ENCODE data around the gene MIB1. TPM values are rescaled to one million over a fixed set of nuclear protein-coding genes. Genes with fewer than 3 reads are reported as not detected.
A peak's percentile ranks its signal among the peaks of the same experiment; 100 is the strongest.

The MIB1 gene
- total RNA-seq, 2 donors from 2014 or later: 39.0 to 47.8 TPM

DNA sequence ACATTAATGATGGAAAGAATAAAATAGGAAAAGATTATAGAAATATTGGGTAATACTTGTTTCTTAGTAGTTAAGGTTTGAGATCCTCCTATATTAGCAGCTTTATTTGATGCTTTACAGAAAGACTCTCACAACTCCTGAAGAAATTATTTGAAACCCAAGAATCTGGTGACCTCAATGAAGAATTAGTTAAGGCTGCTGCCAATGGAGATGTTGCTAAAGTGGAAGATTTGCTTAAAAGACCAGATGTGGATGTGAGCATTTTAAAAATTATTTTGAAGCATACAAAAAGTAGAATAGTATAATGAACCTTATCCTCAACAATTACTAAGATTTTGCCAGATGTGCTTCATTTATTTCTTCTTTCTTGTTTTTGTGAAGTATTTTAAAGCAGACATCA lies 59.1 kb downstream of the MIB1 start:
- no peak for DNase-seq (ENCODE audit: low spot score)
- intact Hi-C loops (cut with DNase I): no loop called here

DNA sequence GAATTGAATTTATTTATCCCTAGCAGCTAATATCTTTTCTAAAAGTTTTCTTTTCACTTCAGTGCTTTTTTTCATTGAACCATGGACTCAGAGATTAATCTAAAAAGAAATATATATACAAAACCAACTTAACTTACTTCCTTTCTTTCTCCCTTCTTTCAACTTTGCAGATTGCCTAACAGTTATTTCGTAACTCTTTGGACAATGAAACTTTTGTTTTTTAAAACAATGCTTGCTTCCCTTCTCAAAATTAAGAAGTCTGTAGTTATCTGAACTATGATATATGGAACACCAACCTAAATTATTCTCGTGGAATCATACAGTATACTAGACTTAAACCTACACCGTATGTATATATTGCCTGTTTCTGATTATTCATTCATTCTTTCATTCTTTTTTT lies 62.9 kb downstream of the MIB1 start:
- intact Hi-C loops (cut with DNase I): no loop called here
- no peak for DNase-seq (ENCODE audit: low spot score)

DNA sequence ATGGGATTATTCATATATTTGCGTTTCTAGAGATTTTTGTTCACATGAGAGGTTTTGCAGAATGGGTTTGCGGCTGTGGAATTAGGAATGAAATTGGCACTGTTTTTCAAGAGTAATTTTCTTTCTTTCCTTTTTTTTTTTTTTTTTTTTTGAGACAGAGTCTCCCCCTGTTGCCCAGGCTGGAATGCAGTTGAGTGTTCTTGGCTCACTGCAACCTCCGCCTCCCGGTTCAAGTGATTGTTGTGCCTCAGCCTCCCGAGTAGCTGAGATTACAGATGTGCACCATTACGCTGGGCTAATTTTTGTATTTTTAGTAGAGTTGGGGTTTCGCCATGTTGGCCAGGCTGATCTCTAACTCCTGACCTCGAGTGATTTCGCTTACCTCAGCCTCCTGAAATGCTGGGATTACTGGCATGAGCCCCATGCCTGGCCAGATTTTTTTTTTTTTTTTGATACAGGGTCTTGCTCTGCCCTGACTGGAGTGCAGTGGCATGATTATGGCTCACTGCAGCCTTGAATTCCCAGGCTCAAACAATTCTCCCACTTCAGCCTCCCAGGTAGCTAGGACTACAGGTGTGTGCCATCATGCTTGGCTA lies 65.3 kb downstream of the MIB1 start:
- peak; percentile 61 for DNase-seq (ENCODE audit: low spot score)
- intact Hi-C loops (cut with DNase I): no loop called here

DNA sequence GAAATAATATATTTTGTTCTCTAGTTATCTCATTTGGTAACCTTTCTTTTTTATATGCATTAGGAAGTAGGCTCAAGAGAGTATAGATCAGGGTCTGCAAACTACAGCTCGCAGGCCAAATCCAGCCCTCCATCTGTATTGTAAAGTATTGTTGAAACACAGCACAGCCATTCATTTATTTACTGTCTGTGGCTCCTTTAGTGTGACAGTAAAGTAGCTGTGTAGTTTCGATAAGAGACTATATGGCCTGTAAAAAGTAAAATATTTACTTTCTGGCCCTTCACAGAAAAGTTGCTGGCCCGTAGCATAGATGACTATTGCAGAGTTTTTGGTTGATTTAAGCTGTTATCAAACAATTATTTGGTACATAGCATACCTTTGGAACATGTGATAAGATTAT lies 67.6 kb downstream of the MIB1 start:
- intact Hi-C loops (cut with DNase I): no loop called here
- DNase-seq (ENCODE audit: low spot score): no peak

DNA sequence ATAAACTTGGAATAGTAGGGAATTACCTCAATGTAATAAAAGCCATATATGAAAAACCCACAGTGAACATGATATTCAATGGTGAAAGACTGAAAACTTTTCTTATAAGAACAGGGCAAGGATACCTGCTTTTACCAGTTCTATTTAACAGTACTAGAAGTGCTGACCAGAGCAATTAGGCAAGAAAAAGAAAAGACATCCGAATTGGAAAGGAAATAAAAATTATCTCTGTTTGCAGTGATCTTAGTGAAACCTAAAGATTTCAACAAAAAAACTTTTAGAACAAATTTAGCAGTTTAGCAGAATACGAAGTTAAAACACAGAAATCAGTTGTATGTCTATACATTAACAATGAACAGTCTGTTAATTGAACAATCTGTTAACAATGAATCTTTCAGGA lies 69.1 kb downstream of the MIB1 start:
- intact Hi-C loops (cut with DNase I): no loop called here
- no peak for DNase-seq (ENCODE audit: low spot score)

DNA sequence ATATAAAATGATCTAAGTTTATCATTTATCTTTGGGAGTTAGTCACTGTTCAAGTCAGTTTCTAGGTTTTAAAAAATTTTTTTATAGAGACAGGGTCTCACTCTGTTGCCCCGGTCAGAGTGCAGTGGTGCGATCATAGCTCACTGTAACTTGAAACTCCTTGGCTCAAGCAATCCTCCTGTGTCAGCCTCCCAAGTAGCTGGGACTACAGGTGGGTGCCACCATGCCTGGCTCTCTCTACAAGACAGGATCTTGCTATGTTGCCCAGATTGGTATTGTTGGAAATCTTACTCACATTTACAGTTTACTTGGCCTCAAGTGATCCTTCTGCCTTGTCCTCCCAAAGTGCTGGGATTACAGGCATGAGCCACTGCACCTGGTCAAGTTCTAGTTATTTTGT lies 74.5 kb downstream of the MIB1 start:
- intact Hi-C loops (cut with DNase I): no loop called here
- DNase-seq (ENCODE audit: low spot score): no peak

DNA sequence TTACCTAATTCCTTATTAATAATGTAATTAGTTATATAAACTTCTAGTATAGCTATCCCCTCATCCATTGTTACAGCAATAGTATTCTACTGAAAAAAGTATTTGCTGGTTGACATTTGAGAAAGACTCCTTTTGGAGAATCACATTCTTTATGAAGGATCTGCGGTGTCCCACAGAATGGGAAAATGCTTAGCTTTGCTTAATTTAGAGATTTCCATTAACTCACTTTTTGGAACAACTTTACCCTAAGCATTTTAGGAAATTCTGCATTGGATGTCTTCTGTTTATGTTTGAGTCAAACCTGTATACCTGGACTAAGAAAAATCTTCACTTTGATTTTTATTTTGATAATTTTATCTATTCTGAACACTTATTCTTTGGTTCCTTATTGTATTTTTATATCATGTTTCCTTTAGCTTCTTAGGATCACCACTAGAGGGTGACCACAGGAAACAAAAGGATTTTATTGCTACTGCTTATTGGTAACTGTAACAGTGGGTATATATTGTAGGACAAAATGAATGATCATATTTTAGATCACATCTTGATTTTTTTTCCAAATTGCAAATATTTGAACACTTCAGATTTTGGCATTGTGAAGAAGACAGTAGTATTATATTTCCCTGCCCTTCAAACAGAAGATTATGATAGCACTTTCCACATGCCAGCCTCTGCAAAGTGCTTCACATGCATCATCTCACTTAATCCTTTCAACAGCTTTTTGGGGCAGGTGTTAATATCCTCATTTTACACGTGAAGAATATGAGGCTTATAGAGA lies 79.6 kb downstream of the MIB1 start:
- intact Hi-C loops (cut with DNase I): no loop called here
- no peak for DNase-seq (ENCODE audit: low spot score)

DNA sequence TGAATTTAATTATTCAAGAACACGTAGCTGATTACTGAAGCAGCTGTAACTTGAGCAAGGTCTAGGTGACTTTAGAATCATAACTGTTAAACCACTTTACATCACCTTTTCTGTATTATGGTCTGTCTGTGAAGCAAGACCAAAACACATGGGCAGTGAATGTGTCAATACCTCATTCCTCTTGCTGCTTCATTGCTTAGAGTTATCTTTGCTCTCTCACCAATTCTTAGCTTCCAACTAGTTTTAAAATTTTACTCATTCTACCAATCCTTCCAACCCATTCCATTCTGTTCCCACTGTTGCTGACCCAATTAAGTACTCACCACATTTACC lies 80.2 kb downstream of the MIB1 start:
- intact Hi-C loops (cut with DNase I): no loop called here
- no peak for DNase-seq (ENCODE audit: low spot score)

DNA sequence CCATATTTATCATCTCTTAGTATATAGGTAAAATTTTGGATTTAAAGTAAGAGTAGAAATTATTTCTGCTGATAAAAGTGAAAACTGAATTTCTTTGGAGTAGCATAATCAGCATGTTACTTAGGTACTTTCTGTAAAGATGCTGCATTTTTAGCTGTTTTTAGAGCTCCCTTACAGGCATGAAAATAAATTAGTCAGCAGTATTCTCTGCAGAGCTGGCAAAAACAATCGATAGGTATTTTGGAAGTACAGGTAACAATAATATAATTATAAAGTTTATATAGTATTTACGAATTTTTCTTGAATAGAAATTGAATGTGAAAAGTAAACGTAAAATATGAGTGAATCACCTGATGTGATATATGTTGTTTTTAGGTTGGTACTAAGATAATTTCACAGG lies 83.3 kb downstream of the MIB1 start:
- intact Hi-C loops (cut with DNase I): no loop called here
- no peak for DNase-seq (ENCODE audit: low spot score)

DNA sequence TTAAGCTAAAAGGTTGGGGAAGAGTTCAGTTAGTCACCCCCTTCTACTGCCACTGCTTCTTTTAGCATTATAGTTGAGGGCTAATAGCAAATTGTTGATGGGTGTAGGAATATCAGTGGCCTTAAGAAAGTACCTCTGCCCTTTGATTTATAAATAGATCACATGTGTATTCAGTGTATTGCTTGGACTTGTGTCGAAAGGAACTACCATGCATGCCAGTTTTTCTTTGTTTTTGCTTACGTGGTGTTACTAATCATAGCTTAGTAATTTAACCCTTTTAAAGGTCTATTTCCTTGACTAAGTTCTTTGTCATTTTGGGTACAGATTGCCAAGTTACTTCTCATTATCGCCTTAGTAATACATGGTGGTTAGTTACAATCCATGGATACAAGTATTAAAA lies 85.6 kb downstream of the MIB1 start:
- intact Hi-C loops (cut with DNase I): no loop called here
- DNase-seq (ENCODE audit: low spot score): no peak

DNA sequence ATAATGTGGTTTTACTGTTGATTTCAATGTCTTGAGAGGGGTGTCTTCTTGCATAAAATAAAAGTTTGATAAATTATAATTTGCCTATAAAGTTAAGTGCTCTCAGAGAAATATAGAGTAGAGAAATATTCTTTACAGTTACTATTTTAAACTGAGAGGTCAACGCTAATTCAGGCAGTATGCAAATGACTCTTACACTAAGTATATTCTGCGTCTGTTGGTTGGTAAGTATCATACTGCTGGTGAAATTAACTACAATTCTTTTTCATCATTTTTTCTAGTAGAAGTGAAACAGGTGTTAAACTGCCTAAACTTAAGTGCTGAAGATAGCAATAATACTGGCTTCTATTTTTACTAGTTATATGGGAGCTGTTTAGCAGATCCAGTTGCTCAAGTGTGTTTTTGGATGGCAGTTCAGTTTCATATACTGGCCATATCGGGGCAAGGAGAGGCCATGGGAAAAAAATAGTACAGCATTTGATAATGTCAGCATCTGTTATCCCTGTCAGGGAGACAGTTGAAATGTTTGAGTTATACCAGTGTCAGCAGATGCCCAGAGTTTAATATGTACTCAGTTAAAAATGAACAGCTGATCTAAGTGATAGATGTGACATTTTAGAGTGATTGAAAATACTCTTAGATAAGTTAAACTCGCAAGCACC lies 86.2 kb downstream of the MIB1 start:
- intact Hi-C loops (cut with DNase I): no loop called here
- no peak for DNase-seq (ENCODE audit: low spot score)

DNA sequence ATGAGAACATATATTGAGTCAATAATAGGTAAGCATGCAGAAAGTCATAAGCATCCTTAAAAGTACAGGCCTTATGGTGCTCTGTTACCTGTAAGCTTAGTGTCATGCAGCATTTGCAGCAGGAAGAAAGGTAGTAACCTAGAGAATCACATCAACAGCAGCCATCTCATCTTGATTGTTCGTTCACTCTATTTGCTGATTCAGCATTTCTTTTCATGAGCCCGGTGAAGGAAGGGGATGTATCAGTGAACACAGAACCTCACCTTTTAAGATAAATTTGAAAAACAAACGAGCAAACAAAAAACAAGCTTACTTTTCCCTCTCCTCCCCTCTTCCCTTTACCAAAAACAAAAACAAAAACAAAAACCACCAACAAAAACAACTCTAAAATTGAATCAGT lies 89.9 kb downstream of the MIB1 start:
- intact Hi-C loops (cut with DNase I): no loop called here

DNA sequence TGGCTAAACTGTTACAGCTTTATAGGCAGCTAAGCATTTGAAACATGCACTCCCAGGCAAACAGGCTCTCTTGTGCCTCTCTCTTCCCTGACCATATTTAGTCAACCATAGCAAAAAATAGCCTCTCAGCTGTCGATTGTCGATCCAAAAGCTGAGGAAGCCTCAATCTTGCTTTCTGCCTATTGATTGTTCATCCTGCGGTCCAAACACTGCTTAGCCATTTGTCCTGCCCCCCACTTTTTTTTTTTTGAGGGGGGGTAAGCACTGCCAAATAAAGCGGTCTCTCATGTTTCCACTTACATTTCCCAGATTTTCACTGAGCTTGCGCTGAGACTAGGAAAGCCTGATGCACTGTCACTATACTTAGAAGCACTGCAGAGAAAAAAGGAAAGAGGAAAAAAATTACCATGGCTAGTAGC lies 90.8 kb downstream of the MIB1 start:
- DNase-seq (ENCODE audit: low spot score): no peak
- intact Hi-C loops (cut with DNase I): no loop called here

More for the DNA sequence above, 89.9 kb downstream of the MIB1 start:
- DNase-seq (ENCODE audit: low spot score): no peak

DNA sequence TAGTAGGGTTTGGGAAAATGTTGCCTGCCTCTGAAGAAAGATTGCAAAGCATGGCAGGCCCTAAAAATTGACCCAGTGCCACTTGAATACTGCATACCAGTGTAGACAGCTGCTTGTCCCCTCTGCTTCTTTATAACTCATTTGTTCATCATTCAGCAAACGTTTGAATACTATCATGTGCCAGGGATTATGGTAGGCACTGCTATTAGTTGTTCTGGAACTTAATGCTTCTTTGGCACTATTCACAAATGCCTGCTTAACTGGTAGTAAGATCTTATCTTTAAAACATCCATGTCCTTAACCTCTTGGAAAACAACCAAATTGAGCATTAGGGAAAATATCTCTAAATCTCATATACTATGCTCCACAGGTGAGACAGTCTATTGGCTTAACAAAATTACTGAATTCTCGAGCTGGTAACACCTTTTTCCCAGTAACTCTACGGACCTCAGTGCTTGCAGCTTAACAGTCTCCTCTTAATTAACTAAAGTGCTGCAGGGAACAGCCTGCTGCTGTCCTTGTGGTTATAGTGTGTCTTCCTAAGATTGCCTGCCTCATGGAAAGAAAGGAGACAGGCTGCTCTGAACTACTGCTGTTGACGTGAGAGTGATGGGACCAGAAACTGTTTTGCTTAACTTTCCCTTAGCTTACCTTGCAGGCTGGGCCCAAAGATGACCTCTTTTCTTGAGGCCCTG lies 93.2 kb downstream of the MIB1 start:
- intact Hi-C loops (cut with DNase I): no loop called here
- DNase-seq (ENCODE audit: low spot score): no peak

DNA sequence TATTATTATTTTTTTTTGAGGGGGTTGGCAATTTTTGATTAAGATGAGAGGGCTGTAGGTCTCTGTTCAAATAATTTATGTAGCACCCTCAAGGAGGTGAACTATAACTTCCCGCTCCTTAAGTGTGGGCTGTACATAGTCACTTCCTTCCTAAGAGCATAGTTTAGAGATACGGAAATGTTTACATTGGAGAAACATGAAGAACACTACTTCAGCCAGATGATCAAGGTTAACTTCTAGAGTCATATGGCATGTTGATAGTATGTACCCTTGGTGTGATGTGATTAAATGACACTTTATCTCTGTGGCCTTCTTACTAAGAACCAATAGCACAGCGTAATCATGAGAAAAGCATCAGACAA lies 93.7 kb downstream of the MIB1 start:
- no peak for DNase-seq (ENCODE audit: low spot score)
- intact Hi-C loops (cut with DNase I): no loop called here

DNA sequence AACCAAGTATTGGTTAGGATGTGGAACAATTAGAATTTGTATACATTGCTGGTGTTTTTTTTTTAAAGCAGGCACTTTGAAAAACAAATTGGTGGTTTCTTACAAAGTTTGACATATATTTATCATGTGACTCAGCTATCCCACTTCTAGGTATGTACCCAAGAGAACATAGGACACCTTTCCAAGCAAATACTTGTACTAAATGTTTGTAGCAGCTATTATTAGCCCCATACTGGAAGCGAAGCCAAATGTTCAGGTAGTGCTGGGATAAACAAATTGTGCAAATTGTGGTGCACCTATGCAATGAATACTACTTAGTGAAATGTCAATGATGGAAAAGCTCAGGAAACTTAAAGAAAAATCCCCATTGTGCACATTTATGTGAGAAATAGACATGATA lies 101.0 kb downstream of the MIB1 start:
- intact Hi-C loops (cut with DNase I): no loop called here
- no peak for DNase-seq (ENCODE audit: low spot score)

DNA sequence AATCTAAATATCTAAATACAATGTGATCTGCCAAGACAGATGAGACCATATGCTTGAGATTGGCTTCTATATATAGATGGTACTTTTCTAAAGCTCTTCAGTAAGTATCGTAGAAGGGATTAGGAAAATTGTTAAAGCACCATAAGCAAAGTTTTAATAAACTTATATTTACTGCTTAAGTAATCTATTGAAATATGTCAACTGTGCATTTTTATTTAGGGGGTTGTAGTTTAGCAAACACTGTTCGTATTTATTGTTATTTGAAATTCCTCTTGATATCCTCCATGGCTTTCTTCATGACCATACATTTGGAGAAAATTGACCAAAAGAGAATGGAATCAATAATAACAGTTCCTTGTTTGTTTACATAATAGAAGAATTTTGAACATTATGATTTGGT lies 102.7 kb downstream of the MIB1 start:
- DNase-seq (ENCODE audit: low spot score): no peak
- intact Hi-C loops (cut with DNase I): no loop called here

DNA sequence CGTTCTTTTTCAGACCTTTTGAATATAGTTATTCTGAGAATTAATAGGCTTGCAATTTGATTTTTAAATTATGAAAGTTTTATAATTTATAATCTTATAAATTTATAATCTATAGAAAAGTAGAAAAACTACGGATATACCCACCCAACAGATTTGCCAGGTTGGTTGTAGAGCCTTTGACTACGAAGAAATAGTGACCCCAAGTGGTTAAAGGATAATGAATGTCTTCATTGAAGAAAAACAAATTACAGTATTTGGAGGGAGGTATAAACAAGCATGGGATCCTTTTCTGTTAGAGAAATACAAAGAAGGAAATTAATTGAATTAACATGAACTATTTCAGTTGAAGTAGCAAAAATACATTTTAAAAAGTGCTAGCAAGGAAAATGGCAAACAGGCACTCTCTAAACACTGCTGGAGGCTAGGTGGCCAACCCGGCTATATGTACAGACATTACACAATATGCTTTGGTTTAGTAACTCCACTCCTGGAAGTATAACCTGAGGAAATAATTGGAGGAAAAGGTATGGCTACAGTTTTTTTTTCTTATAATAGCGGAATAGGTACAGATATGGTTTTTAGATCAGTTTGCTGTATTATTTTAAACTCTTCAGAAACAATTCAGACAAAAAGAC lies 110.9 kb downstream of the MIB1 start:
- no peak for DNase-seq (ENCODE audit: low spot score)
- intact Hi-C loops (cut with DNase I): no loop called here

DNA sequence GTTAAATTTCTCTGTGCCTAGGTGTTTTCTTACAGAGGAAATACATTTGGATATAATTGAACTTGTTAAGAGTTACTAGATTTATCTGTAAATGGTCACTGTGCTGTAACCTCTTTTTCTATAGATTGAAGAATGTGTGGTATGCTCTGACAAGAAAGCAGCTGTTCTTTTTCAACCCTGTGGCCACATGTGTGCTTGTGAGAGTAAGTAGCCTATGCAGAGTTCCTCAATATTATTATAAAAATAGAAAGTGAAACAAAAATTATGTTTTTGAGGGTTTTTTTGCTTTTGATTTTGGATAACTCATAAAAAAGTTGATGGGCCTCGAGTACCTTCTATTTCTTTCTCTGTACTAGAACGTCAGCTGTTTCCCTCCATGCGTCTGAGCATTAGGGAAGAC lies 112.4 kb downstream of the MIB1 start:
- no peak for DNase-seq (ENCODE audit: low spot score)
- intact Hi-C loops (cut with DNase I): no loop called here

Data from posterior vena cava (tissue), 2 donors.